ENCODE results near the gene RBM15. TPM values are rescaled to one million over a fixed set of nuclear protein-coding genes. Genes with fewer than 3 reads are reported as not detected.

Gene RBM15, protein sequence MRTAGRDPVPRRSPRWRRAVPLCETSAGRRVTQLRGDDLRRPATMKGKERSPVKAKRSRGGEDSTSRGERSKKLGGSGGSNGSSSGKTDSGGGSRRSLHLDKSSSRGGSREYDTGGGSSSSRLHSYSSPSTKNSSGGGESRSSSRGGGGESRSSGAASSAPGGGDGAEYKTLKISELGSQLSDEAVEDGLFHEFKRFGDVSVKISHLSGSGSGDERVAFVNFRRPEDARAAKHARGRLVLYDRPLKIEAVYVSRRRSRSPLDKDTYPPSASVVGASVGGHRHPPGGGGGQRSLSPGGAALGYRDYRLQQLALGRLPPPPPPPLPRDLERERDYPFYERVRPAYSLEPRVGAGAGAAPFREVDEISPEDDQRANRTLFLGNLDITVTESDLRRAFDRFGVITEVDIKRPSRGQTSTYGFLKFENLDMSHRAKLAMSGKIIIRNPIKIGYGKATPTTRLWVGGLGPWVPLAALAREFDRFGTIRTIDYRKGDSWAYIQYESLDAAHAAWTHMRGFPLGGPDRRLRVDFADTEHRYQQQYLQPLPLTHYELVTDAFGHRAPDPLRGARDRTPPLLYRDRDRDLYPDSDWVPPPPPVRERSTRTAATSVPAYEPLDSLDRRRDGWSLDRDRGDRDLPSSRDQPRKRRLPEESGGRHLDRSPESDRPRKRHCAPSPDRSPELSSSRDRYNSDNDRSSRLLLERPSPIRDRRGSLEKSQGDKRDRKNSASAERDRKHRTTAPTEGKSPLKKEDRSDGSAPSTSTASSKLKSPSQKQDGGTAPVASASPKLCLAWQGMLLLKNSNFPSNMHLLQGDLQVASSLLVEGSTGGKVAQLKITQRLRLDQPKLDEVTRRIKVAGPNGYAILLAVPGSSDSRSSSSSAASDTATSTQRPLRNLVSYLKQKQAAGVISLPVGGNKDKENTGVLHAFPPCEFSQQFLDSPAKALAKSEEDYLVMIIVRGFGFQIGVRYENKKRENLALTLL
- total RNA-seq (10 to 100 TPM; 25.5 to 55.4 TPM), polyA plus RNA-seq (1 to 10 TPM; 3.6 to 4.8 TPM)
- long read RNA-seq, donor 1, transcript RBM15-203 (1 exons, 3,368 nt), result major isoform, 8 of 9 reads
- long read RNA-seq, donor 1, partial matches to known transcripts, result 0 of 9 reads
- long read RNA-seq, donor 1, other reads (novel, unspliced or antisense), result 0 of 9 reads
- long read RNA-seq, donor 2, transcript RBM15-203 (1 exons, 3,368 nt), result major isoform, 6 of 6 reads
- long read RNA-seq, donor 2, partial matches to known transcripts, result 0 of 6 reads
- long read RNA-seq, donor 2, other reads (novel, unspliced or antisense), result 0 of 6 reads
- long read RNA-seq, donor 3, partial matches to known transcripts, result 0 of 3 reads
- long read RNA-seq, donor 3, other reads (novel, unspliced or antisense), result 0 of 3 reads
- long read RNA-seq, donor 4, transcript RBM15-203 (1 exons, 3,368 nt), result major isoform, 6 of 6 reads
- long read RNA-seq, donor 4, partial matches to known transcripts, result 0 of 6 reads
- long read RNA-seq, donor 4, other reads (novel, unspliced or antisense), result 0 of 6 reads
- long read RNA-seq, donor 5, transcript RBM15-203 (1 exons, 3,368 nt), result major isoform, 11 of 11 reads
- long read RNA-seq, donor 5, partial matches to known transcripts, result 0 of 11 reads
- long read RNA-seq, donor 5, other reads (novel, unspliced or antisense), result 0 of 11 reads

DNA sequence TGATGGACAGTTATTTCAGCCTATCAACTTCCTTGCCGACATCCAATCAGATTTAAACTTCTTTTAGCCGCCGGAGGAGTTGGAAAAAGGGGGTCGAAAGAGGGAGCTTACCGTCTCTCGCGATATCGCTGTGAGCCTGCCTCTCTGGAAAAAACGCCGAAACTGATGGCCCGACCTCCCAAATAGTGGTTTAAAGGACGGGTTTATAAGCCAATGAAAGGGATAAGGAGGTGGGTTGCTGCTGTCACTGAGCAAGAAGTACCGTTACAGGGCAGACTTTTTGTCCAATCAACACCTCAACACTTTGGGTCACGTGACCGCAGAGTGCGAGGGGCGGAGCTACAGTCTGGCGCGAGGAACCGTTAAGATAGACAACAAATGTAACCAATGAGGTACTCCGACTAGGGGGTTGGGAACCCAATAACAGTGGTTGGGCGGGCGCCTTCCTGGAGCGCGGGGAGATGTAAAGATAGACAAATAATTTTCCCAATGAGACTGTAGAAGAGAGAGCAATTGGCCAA lies at the start of gene RBM15:
TSS of gene RBM15 (plus strand) at position 492 of the 521 bp plus-strand sequence. CDS start at position 521, 29 bp downstream.
- ATAC-seq (ENCODE audit: insufficient read depth, low FRiP score), result peak; percentile 87
- WGBS, 2 donors, result 0 to 1% methylated on average over 25 of the region's 25 CpGs
- peak within 1 kb of the TSS; percentile 98 for H3K27ac ChIP-seq (ENCODE audit: low read depth in 1 of 2, low read length in 1 of 2)
- peak within 1 kb of the TSS; percentile 87 to 92 for H3K9ac ChIP-seq (ENCODE audit: insufficient read depth in 1 of 2, low read length in 2 of 2)
- H3K9me3 ChIP-seq (ENCODE audit: control insufficient read depth in 4 of 4, insufficient read depth in 3 of 4, low read length in 3 of 4), result no peaks in the 10 kb centered on the region
- peak; percentile 99 to 100 (median 100) for DNase-seq
- peak within 1 kb of the TSS; percentile 83 for H3K4me3 ChIP-seq
- no peaks in the 10 kb centered on the region for H3K27me3 ChIP-seq (ENCODE audit: control insufficient read depth in 3 of 3, insufficient read depth in 3 of 3, low read length in 2 of 3)
- TF ChIP-seq, protein P1, sequence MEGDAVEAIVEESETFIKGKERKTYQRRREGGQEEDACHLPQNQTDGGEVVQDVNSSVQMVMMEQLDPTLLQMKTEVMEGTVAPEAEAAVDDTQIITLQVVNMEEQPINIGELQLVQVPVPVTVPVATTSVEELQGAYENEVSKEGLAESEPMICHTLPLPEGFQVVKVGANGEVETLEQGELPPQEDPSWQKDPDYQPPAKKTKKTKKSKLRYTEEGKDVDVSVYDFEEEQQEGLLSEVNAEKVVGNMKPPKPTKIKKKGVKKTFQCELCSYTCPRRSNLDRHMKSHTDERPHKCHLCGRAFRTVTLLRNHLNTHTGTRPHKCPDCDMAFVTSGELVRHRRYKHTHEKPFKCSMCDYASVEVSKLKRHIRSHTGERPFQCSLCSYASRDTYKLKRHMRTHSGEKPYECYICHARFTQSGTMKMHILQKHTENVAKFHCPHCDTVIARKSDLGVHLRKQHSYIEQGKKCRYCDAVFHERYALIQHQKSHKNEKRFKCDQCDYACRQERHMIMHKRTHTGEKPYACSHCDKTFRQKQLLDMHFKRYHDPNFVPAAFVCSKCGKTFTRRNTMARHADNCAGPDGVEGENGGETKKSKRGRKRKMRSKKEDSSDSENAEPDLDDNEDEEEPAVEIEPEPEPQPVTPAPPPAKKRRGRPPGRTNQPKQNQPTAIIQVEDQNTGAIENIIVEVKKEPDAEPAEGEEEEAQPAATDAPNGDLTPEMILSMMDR (IDR thresholded peaks at IDR 0.05; ENCODE audit: control extremely low read depth, extremely low read depth), result no peak
- H3K4me1 ChIP-seq (ENCODE audit: control insufficient read depth in 5 of 5, insufficient read depth in 5 of 5, low read length in 5 of 5), result peaks cover 7 to 47% (median 18%) of the 10 kb centered on the region in 5 donors
- H3K36me3 ChIP-seq (ENCODE audit: control insufficient read depth in 4 of 4, insufficient read depth in 4 of 4, low read length in 4 of 4), result peaks cover 0 to 26% (median 14%) of the 10 kb centered on the region in 4 donors

DNA sequence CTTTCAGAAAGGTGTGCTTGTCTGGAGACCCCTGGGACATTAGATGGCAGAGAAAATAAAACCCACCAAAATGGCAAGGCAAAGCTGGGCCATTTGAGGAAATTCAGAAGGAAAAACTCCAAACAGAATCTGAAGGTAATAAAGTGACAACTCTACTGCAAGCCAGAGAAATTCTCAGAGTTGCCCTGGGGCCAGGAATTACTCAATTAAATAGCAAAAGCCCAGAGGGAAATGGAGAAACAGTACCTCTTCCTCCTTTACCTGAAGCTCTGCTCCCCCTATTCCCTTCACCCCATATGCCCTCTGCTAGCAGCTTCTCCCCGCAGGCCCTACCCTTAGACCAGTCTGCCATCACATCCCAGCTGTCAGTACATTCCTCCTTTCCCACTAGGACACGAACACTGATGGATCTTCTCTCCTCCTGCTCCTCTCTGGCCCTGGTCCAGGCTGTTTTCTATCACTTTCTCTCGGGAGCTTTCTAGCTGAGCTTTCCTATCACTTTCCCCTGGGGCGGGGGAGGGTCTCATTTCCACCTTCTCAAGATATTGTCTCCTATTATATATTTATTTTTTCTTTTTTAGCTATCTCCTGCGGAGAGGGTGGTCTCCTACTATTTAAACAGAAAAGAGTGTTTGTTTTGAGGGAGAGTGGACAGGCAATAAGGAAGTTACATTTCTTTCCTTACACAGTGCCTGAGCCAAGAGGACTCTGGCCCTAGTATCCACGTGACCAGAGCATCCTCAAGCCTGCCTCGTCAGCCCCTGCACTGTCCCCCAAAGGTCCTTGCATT lies 47.7 kb upstream of the RBM15 start:
- 23 to 34% methylated on average over 7 of the region's 7 CpGs for WGBS, 2 donors
- TF ChIP-seq, protein P1 (IDR thresholded peaks at IDR 0.05; ENCODE audit: control extremely low read depth, extremely low read depth), result no peak

More for the DNA sequence above, 47.7 kb upstream of the RBM15 start:
- DNase-seq (peak in 1 of 3 donors; percentile 13), ATAC-seq (ENCODE audit: insufficient read depth, low FRiP score) (no peak)
- peaks cover 0 to 7% (median 0%) of the 10 kb centered on the region in 3 donors for H3K27me3 ChIP-seq (ENCODE audit: control insufficient read depth in 3 of 3, insufficient read depth in 3 of 3, low read length in 2 of 3)
- no peak overlapping the region for H3K4me3 ChIP-seq
- H3K36me3 ChIP-seq (ENCODE audit: control insufficient read depth in 4 of 4, insufficient read depth in 4 of 4, low read length in 4 of 4), result no peaks in the 10 kb centered on the region
- H3K9me3 ChIP-seq (ENCODE audit: control insufficient read depth in 4 of 4, insufficient read depth in 3 of 4, low read length in 3 of 4), result no peaks in the 10 kb centered on the region
- no peak overlapping the region for H3K9ac ChIP-seq (ENCODE audit: insufficient read depth in 1 of 2, low read length in 2 of 2)
- no peak overlapping the region for H3K27ac ChIP-seq (ENCODE audit: low read depth in 1 of 2, low read length in 1 of 2)
- peaks cover 0 to 2% (median 0%) of the 10 kb centered on the region in 5 donors for H3K4me1 ChIP-seq (ENCODE audit: control insufficient read depth in 5 of 5, insufficient read depth in 5 of 5, low read length in 5 of 5)

Data from lung (tissue), 16 donors.